Trophoblast cell (in vitro differentiated cells and primary cell): ENCODE measurements around the gene CHGA.

Experiments used
- DNase-seq, 2 donors: peaks; one replicate each; pipeline ENCODE4 v3.0.0-alpha.2; 2016
- H2AFZ ChIP-seq: 2 replicates; pipeline ENCODE4 v1.6.1; 2013; ENCODE audit warnings: low read length, moderate library complexity, mild to moderate bottlenecking; ENCODE audit not compliant: insufficient read depth, poor library complexity
- H2AK5ac ChIP-seq: 2 replicates; pipeline ENCODE4 v1.6.1; 2013; ENCODE audit warnings: mild to moderate bottlenecking, low read length
- H2BK120ac ChIP-seq: 2 replicates; pipeline ENCODE4 v1.6.1; 2013; ENCODE audit warnings: low read length, mild to moderate bottlenecking, moderate library complexity; ENCODE audit not compliant: insufficient read depth, poor library complexity
- H2BK12ac ChIP-seq: 2 replicates; pipeline ENCODE4 v1.6.1; 2013; ENCODE audit warnings: mild to moderate bottlenecking, low read length, moderate library complexity
- H2BK5ac ChIP-seq: 2 replicates; pipeline ENCODE4 v1.6.1; 2013; ENCODE audit warnings: low read length, low read depth, moderate library complexity, mild to moderate bottlenecking; ENCODE audit not compliant: poor library complexity
- H3K14ac ChIP-seq: 2 replicates; pipeline ENCODE4 v1.6.1; 2013; ENCODE audit warnings: mild to moderate bottlenecking, low read length
- H3K18ac ChIP-seq: 2 replicates; pipeline ENCODE4 v1.6.1; 2013; ENCODE audit warnings: mild to moderate bottlenecking, low read length
- H3K23ac ChIP-seq: 2 replicates; pipeline ENCODE4 v1.6.1; 2013; ENCODE audit warnings: low read length
- H3K27ac ChIP-seq: 2 replicates; pipeline ENCODE4 v1.5.1; 2013; ENCODE audit warnings: low read depth, mild to moderate bottlenecking, inconsistent platforms, low read length, moderate library complexity
- H3K27me3 ChIP-seq: 2 replicates; pipeline ENCODE4 v1.6.1; 2013; ENCODE audit warnings: inconsistent platforms, mild to moderate bottlenecking, low read length, moderate library complexity; ENCODE audit not compliant: insufficient read depth
- H3K36me3 ChIP-seq, 2 experiments: 1 replicate in 1 of 2; 2 replicates in 1 of 2; pipeline ENCODE4 v1.6.1; 2013; ENCODE audit warnings: low read length in 2 of 2, mild to moderate bottlenecking in 2 of 2, moderate library complexity in 1 of 2; ENCODE audit not compliant: insufficient read depth in 2 of 2, control insufficient read depth in 1 of 2
- H3K4ac ChIP-seq: 2 replicates; pipeline ENCODE4 v1.6.1; 2013; ENCODE audit warnings: low read depth, mild to moderate bottlenecking, low read length, moderate library complexity
- H3K4me1 ChIP-seq, 2 experiments: 1 replicate in 1 of 2; 2 replicates in 1 of 2; pipeline ENCODE4 v1.6.1; 2013; ENCODE audit warnings: low read length in 2 of 2, mild to moderate bottlenecking in 2 of 2, moderate library complexity in 1 of 2; ENCODE audit not compliant: insufficient read depth in 2 of 2, control insufficient read depth in 1 of 2
- H3K4me2 ChIP-seq: 2 replicates; pipeline ENCODE4 v1.6.1; 2013; ENCODE audit warnings: inconsistent platforms, mild to moderate bottlenecking, low read length, moderate library complexity
- H3K4me3 ChIP-seq: 2 replicates; pipeline ENCODE4 v1.5.1; 2013; ENCODE audit warnings: mild to moderate bottlenecking, low read depth, low read length, inconsistent platforms
- H3K79me1 ChIP-seq: one replicate; pipeline ENCODE4 v1.6.1; 2013; ENCODE audit warnings: low read length
- H3K79me2 ChIP-seq: 2 replicates; pipeline ENCODE4 v1.6.1; 2013; ENCODE audit warnings: low read length, mild to moderate bottlenecking; ENCODE audit not compliant: control insufficient read depth, insufficient read depth, poor library complexity
- H3K9ac ChIP-seq: 2 replicates; pipeline ENCODE4 v1.6.1; 2013; ENCODE audit warnings: mild to moderate bottlenecking, low read length
- H3K9me3 ChIP-seq: 2 replicates; pipeline ENCODE4 v1.6.1; 2013; ENCODE audit warnings: low read depth, mild to moderate bottlenecking, control low read depth, inconsistent platforms, low read length; ENCODE audit not compliant: insufficient read depth
- H4K12ac ChIP-seq: 2 replicates; pipeline ENCODE4 v1.6.1; 2013; ENCODE audit warnings: low read depth, mild to moderate bottlenecking, low read length, moderate library complexity
- H4K8ac ChIP-seq: 2 replicates; pipeline ENCODE4 v1.6.1; 2013; ENCODE audit warnings: low read depth, mild to moderate bottlenecking, low read length, moderate library complexity
- H4K91ac ChIP-seq: one replicate; pipeline ENCODE4 v1.6.1; 2013; ENCODE audit warnings: low read depth, mild to moderate bottlenecking, low read length, moderate library complexity
- WGBS: extraction: QIAGEN DNeasy Blood & Tissue Kit; methylation state at CpG from one replicate; pipeline ENCODE4 v1.1.7; 2013; ENCODE audit warnings: missing lambda C conversion rate; ENCODE audit not compliant: insufficient read length, insufficient coverage; ENCODE audit errors: extremely low coverage; 5-methylcytosine and 5-hydroxymethylcytosine counted together

The CHGA gene

DNA sequence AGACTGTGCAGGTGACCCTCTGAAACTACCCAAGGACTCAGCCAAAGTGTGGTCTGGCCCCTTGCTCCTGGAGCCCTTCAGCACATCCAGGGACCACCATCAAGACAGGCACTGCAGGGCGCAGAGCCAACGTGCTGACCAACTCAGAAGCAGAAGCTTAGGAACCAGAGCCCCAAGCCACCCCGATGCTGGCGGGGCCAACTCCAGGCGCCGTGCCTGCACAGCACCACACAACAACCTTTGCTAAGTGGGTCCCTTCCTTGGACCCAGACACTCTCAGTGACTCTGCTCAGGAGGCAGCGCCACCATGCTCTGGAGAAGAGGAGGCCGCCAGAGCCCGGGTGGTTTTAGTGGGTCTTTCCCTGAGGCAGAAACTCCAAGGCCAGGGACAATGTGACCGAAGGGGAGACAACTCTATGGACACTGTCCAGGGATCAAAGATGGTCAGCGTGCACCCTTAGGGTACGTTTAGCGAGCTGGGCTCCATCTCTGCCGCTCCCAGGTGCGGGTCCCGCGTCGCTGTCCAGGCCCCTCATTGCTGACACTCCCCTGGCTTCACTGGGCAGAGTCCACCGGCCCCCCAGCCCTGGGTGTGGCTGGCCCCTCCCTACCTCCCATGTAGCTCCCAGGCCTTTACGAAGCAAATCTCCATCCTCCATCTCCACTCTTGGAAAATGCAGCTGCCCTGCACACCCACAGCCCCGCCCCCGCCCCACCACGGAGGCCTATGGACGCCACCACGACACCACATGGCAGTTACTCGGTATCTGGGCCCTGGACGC lies 16.1 kb downstream of the CHGA start:
- H3K4me1 ChIP-seq = no peaks in the 10 kb centered on the region
- H2BK120ac ChIP-seq = no peak overlapping the region
- H3K27ac ChIP-seq = no peak overlapping the region
- no peak overlapping the region for H3K9ac ChIP-seq
- no peak overlapping the region for H3K23ac ChIP-seq
- no peak overlapping the region for H3K14ac ChIP-seq
- WGBS = no CpG with 5 or more reads among the region's 27 CpGs
- no peak overlapping the region for H3K4me3 ChIP-seq
- no peak overlapping the region for H4K91ac ChIP-seq
- H3K79me1 ChIP-seq = no peaks in the 10 kb centered on the region
- no peak overlapping the region for H2AK5ac ChIP-seq
- H2BK5ac ChIP-seq = no peak overlapping the region
- H4K12ac ChIP-seq = no peak overlapping the region
- no peak overlapping the region for H3K4me2 ChIP-seq
- H3K36me3 ChIP-seq = no peaks in the 10 kb centered on the region
- H2AFZ ChIP-seq = no peak overlapping the region
- H3K79me2 ChIP-seq = no peaks in the 10 kb centered on the region
- H2BK12ac ChIP-seq = no peak overlapping the region
- H3K4ac ChIP-seq = no peak overlapping the region
- H3K27me3 ChIP-seq = no peaks in the 10 kb centered on the region
- no peaks in the 10 kb centered on the region for H3K9me3 ChIP-seq
- H4K8ac ChIP-seq = no peak overlapping the region
- H3K18ac ChIP-seq = no peak overlapping the region
- DNase-seq = no peak

DNA sequence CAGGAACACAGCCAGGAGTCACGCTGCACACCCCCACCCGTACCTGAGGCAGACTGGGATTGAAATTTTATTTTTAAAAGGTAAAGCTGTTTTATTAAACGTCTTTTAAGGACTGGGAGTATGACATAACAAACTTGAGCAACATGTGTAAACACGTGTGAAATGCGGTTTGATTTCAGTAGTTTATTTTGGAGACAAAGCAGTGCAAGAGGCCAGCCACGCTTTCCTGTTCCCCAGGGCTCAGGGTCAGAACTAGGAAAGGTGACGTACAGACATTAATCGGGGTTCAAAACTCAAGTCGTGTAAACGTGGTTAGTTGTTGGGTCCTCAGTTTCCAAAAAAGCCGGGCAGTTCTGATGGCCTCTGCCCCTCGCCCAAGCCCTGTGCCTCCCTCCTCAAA lies 16.7 kb downstream of the CHGA start:
- H4K12ac ChIP-seq = no peak overlapping the region
- H3K36me3 ChIP-seq = no peaks in the 10 kb centered on the region
- DNase-seq = no peak
- H3K9ac ChIP-seq = no peak overlapping the region
- no peak overlapping the region for H3K23ac ChIP-seq
- H3K9me3 ChIP-seq = no peaks in the 10 kb centered on the region
- no peak overlapping the region for H2BK5ac ChIP-seq
- H3K4me1 ChIP-seq = no peaks in the 10 kb centered on the region
- H3K79me1 ChIP-seq = no peaks in the 10 kb centered on the region
- no peak overlapping the region for H2BK12ac ChIP-seq
- no peak overlapping the region for H3K14ac ChIP-seq
- H3K4ac ChIP-seq = no peak overlapping the region
- H2AK5ac ChIP-seq = no peak overlapping the region
- no peaks in the 10 kb centered on the region for H3K27me3 ChIP-seq
- H4K8ac ChIP-seq = no peak overlapping the region
- no peak overlapping the region for H3K18ac ChIP-seq
- no peak overlapping the region for H3K27ac ChIP-seq
- no peak overlapping the region for H2BK120ac ChIP-seq
- no peak overlapping the region for H3K4me3 ChIP-seq
- WGBS = no CpG with 5 or more reads among the region's 12 CpGs
- H4K91ac ChIP-seq = no peak overlapping the region
- H3K4me2 ChIP-seq = no peak overlapping the region
- no peak overlapping the region for H2AFZ ChIP-seq
- H3K79me2 ChIP-seq = no peaks in the 10 kb centered on the region

DNA sequence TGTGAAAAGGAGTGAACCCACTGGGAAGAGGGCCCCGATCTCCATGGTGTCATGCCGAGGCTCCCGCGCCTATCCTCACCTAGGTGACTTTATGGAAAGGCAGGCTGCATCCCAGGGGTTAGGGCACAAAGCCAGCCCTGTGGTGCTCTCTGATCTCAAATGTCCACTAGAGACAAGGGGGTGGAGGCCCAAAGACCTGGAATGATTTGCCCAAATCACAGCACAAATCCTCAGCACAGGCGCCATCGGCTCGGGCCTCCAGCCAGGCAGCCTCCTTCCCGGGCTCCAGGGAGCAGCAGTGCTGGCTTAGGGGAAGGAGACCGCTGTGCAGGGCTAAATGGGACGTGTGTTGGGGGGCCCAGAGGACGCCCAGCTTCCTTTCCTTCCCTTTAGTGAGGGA lies 17.6 kb downstream of the CHGA start:
- Histone ChIP-seq H3K9me3 (no peaks in the 10 kb centered on the region), H4K91ac (no peak overlapping the region), H4K8ac (no peak overlapping the region), H2AK5ac (no peak overlapping the region), H3K79me1 (no peaks in the 10 kb centered on the region), H3K4me3 (no peak overlapping the region), H2BK5ac (no peak overlapping the region), H3K4me2 (no peak overlapping the region), H4K12ac (no peak overlapping the region), H3K36me3 (no peaks in the 10 kb centered on the region), H3K9ac (no peak overlapping the region), H3K4me1 (no peaks in the 10 kb centered on the region), H3K4ac (no peak overlapping the region), H2AFZ (no peak overlapping the region), H3K27ac (no peak overlapping the region), H3K27me3 (no peaks in the 10 kb centered on the region), H3K79me2 (no peaks in the 10 kb centered on the region), H3K14ac (no peak overlapping the region), H2BK120ac (no peak overlapping the region), H3K23ac (no peak overlapping the region), H3K18ac (no peak overlapping the region), H2BK12ac (no peak overlapping the region)
- no peak for DNase-seq
- no CpG with 5 or more reads among the region's 11 CpGs for WGBS

DNA sequence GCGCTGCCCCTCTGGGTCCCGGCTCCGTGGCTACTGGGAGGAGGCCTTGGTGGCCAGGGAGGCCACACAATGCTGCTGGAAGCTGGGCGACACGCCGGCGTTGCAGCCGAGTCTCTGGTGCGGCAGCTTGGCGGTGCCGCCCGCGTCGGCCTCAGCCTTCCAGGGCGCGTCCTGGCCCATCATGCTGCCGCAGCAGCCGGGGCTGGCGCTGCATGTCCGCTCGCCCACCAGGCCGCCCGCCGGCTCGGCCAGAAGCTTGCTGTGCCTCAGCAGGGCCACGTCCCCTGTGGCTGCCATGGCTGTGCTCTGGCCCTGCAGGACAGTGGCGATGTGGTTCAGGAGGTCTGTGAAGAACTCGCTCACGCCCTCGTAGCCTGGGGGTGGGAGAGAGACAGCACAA lies 18.6 kb downstream of the CHGA start:
- Histone ChIP-seq H4K91ac (no peak overlapping the region), H3K4me2 (no peak overlapping the region), H3K27me3 (no peaks in the 10 kb centered on the region)

More for the DNA sequence above, 18.6 kb downstream of the CHGA start:
- Histone ChIP-seq H3K36me3 (no peaks in the 10 kb centered on the region), H4K8ac (no peak overlapping the region), H3K4ac (no peak overlapping the region), H2BK12ac (no peak overlapping the region), H3K79me1 (no peaks in the 10 kb centered on the region), H2BK5ac (no peak overlapping the region), H2AK5ac (no peak overlapping the region), H3K9ac (no peak overlapping the region), H3K4me1 (no peaks in the 10 kb centered on the region), H3K23ac (no peak overlapping the region), H2BK120ac (no peak overlapping the region), H3K14ac (no peak overlapping the region), H3K18ac (no peak overlapping the region), H2AFZ (no peak overlapping the region), H3K79me2 (no peaks in the 10 kb centered on the region), H4K12ac (no peak overlapping the region), H3K4me3 (no peak overlapping the region), H3K27ac (no peak overlapping the region), H3K9me3 (no peaks in the 10 kb centered on the region)
- no peak for DNase-seq
- WGBS = no CpG with 5 or more reads among the region's 30 CpGs
